ENCODE results near the gene ARHGEF33. TPM values are rescaled to one million over a fixed set of nuclear protein-coding genes. Genes with fewer than 3 reads are reported as not detected.

ARHGEF33 gene
- 0.19 and 2.5 TPM in 2 replicates for total RNA-seq (ENCODE audit: low replicate concordance)

GRCh38 chr2:38889575-38889974, at the start of gene ARHGEF33:
Gene ARHGEF33, plus strand, starts transcription at chr2:38889875. Its CDS starts 29,573 bp downstream, at chr2:38919448.
- no peaks in the 10 kb centered on the region for H3K9me3 ChIP-seq (ENCODE audit: low read depth)
- no peaks in the 10 kb centered on the region for H3K36me3 ChIP-seq
- Mint-ChIP-seq H3K4me3 (no peak within 1 kb of the TSS), H3K27me3 (ENCODE audit: insufficient read depth, low read depth) (peaks cover 2% of the 10 kb centered on the region), H3K9me3 (no peaks in the 10 kb centered on the region), H3K36me3 (no peaks in the 10 kb centered on the region), H3K27ac (no peak within 1 kb of the TSS), H3K4me1 (no peaks in the 10 kb centered on the region)
- no peaks in the 10 kb centered on the region for H3K27me3 ChIP-seq
- no peak within 1 kb of the TSS for H3K27ac ChIP-seq
- DNase-seq (ENCODE audit: low spot score): no peak
- H2AFZ ChIP-seq (replicated peaks): no peak within 1 kb of the TSS
- H3K4me2 ChIP-seq: no peak within 1 kb of the TSS
- no peaks in the 10 kb centered on the region for H3K4me1 ChIP-seq
- H3K4me3 ChIP-seq: no peak within 1 kb of the TSS
- no peak for TF ChIP-seq EZH2phosphoT487 (IDR thresholded peaks at IDR 0.05)
- TF ChIP-seq EZH2 (IDR thresholded peaks at IDR 0.05): no peak
- H3F3A ChIP-seq (ENCODE audit: low read depth): no peaks in the 10 kb centered on the region
- H3K79me2 ChIP-seq (ENCODE audit: low read depth): no peaks in the 10 kb centered on the region
- H4K20me1 ChIP-seq (ENCODE audit: low read depth): no peaks in the 10 kb centered on the region
- no peak within 1 kb of the TSS for H3K9ac ChIP-seq

DNA sequence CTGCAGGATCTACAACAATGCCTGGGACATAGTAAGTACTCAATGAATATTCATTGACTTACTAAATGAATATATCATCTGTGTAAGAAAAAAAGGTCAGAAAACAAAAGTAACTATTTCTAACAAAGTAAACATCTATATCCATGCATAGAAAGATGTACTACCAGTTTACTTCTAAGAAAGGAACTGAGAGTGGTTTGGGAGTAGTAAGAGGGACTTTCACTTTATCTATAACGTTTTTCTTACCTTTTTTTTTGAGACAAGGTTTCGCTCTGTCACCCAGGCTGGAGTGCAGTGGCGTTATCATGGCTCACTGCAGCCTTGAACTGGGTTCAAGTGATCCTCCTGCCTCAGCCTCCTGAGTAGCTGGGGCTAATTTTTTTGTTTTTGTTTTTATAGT, 39.6 kb upstream of the ARHGEF33 start:
- DNase-seq (ENCODE audit: low spot score): no peak
- H3K79me2 ChIP-seq (ENCODE audit: low read depth): no peaks in the 10 kb centered on the region
- H3K27me3 Mint-ChIP-seq (ENCODE audit: insufficient read depth, low read depth): no peaks in the 10 kb centered on the region
- no peak overlapping the region for H3K4me3 Mint-ChIP-seq
- no peak overlapping the region for H3K27ac Mint-ChIP-seq
- no peak overlapping the region for H3K4me2 ChIP-seq
- peaks cover 6% of the 10 kb centered on the region for H3K36me3 ChIP-seq
- H3K9me3 Mint-ChIP-seq: no peaks in the 10 kb centered on the region
- H3K27ac ChIP-seq: no peak overlapping the region
- no peak overlapping the region for H3K4me3 ChIP-seq
- peaks cover 14% of the 10 kb centered on the region for H3K36me3 Mint-ChIP-seq
- no peaks in the 10 kb centered on the region for H3K27me3 ChIP-seq
- H3K4me1 ChIP-seq: no peaks in the 10 kb centered on the region
- TF ChIP-seq CTCF (IDR thresholded peaks at IDR 0.05) (no peak), EZH2phosphoT487 (IDR thresholded peaks at IDR 0.05) (no peak), EZH2 (IDR thresholded peaks at IDR 0.05) (no peak)
- H3K9ac ChIP-seq: no peak overlapping the region
- no peak overlapping the region for H2AFZ ChIP-seq (replicated peaks)
- H3F3A ChIP-seq (ENCODE audit: low read depth): no peaks in the 10 kb centered on the region
- H3K9me3 ChIP-seq (ENCODE audit: low read depth): no peaks in the 10 kb centered on the region
- H4K20me1 ChIP-seq (ENCODE audit: low read depth): no peaks in the 10 kb centered on the region
- no peaks in the 10 kb centered on the region for H3K4me1 Mint-ChIP-seq

- H3K4me1 Mint-ChIP-seq: no peaks in the 10 kb centered on the region
- Histone ChIP-seq H3K9me3 (ENCODE audit: low read depth) (no peaks in the 10 kb centered on the region), H3K27me3 (no peaks in the 10 kb centered on the region), H3K4me3 (no peak overlapping the region), H3K4me1 (no peaks in the 10 kb centered on the region), H2AFZ (replicated peaks) (no peak overlapping the region), H3K27ac (no peak overlapping the region), H4K20me1 (ENCODE audit: low read depth) (no peaks in the 10 kb centered on the region), H3F3A (ENCODE audit: low read depth) (no peaks in the 10 kb centered on the region), H3K4me2 (no peak overlapping the region), H3K36me3 (peaks cover 14% of the 10 kb centered on the region), H3K79me2 (ENCODE audit: low read depth) (no peaks in the 10 kb centered on the region), H3K9ac (no peak overlapping the region)
- no peak overlapping the region for H3K27ac Mint-ChIP-seq
- peaks cover 29% of the 10 kb centered on the region for H3K36me3 Mint-ChIP-seq
- H3K4me3 Mint-ChIP-seq: no peak overlapping the region
- no peaks in the 10 kb centered on the region for H3K9me3 Mint-ChIP-seq
- H3K27me3 Mint-ChIP-seq (ENCODE audit: insufficient read depth, low read depth): no peaks in the 10 kb centered on the region
- no peak for DNase-seq (ENCODE audit: low spot score)
- TF ChIP-seq CTCF (IDR thresholded peaks at IDR 0.05) (no peak), EZH2 (IDR thresholded peaks at IDR 0.05) (no peak), EZH2phosphoT487 (IDR thresholded peaks at IDR 0.05) (no peak)
Observed at GRCh38 chr2:38856165-38856564, 33.5 kb upstream of the ARHGEF33 start.

DNA sequence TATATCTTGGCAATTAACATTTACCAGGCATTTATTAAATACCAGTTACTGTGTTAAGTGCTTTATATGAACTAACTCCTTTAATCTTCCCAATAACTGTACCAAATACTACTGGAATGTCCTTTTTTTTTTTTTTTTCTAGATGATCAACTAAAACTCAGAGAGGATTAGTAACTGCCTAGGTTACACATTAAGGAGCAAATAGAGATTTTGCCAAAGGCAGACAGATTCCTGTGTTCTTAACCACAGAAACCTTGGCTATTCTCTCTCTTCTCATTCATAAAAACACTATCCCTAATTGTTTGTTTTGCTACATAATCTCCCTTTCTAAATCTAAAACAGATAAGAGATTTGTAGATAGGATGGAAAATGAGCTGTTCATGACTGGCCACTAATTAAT, 27.2 kb upstream of the ARHGEF33 start:
- no peaks in the 10 kb centered on the region for H3K27me3 Mint-ChIP-seq (ENCODE audit: insufficient read depth, low read depth)
- Histone ChIP-seq H3K79me2 (ENCODE audit: low read depth) (no peaks in the 10 kb centered on the region), H3K27me3 (no peaks in the 10 kb centered on the region), H3K4me1 (no peaks in the 10 kb centered on the region), H3K27ac (no peak overlapping the region), H3K4me2 (no peak overlapping the region), H3K9me3 (ENCODE audit: low read depth) (no peaks in the 10 kb centered on the region), H3F3A (ENCODE audit: low read depth) (peaks cover 3% of the 10 kb centered on the region), H3K9ac (no peak overlapping the region), H3K4me3 (no peak overlapping the region), H2AFZ (replicated peaks) (no peak overlapping the region), H4K20me1 (ENCODE audit: low read depth) (peaks cover 4% of the 10 kb centered on the region), H3K36me3 (peaks cover 15% of the 10 kb centered on the region)
- no peak overlapping the region for H3K4me3 Mint-ChIP-seq
- no peaks in the 10 kb centered on the region for H3K9me3 Mint-ChIP-seq
- DNase-seq (ENCODE audit: low spot score): no peak
- no peak overlapping the region for H3K27ac Mint-ChIP-seq
- TF ChIP-seq EZH2phosphoT487 (IDR thresholded peaks at IDR 0.05) (no peak), CTCF (IDR thresholded peaks at IDR 0.05) (no peak), EZH2 (IDR thresholded peaks at IDR 0.05) (no peak)
- H3K36me3 Mint-ChIP-seq: peaks cover 31% of the 10 kb centered on the region
- no peaks in the 10 kb centered on the region for H3K4me1 Mint-ChIP-seq

All from neural progenitor cell (in vitro differentiated cells).